K562 (cell line): ENCODE measurements around the gene NACC1. TPM values are rescaled to one million over a fixed set of nuclear protein-coding genes. Genes with fewer than 3 reads are reported as not detected.

Experiments
- ETV1 ChIP-seq: fragments of 450-650 bp; conservative IDR thresholded peaks from 2 replicates; pipeline ENCODE4 v1.6.1; 2016; ENCODE audit warnings: missing genetic modification characterization, control low read depth, low read depth, missing compliant biosample characterization
- GABPA ChIP-seq: fragments of 200-800 bp; sonication (Bioruptor generic); conservative IDR thresholded peaks from 2 replicates; pipeline ENCODE4 v1.6.1; 2016; ENCODE audit warnings: low read depth, missing genetic modification characterization, missing compliant biosample characterization
- HMG20A ChIP-seq: fragments of 450-650 bp; formaldehyde crosslinking; conservative IDR thresholded peaks from 2 replicates; pipeline ENCODE4 v1.4.0; 2020; ENCODE audit warnings: mild to moderate bottlenecking, mixed read lengths
- KLF13 ChIP-seq: fragments of 450-650 bp; IDR thresholded peaks from 2 replicates; pipeline ENCODE4 v1.6.1; 2016; ENCODE audit warnings: missing genetic modification characterization, low read depth, mild to moderate bottlenecking, missing compliant biosample characterization, moderate library complexity, borderline replicate concordance
- NR2C1 ChIP-seq, 2 experiments: fragments of 450-650 bp; IDR thresholded peaks; 2 replicates each; pipeline ENCODE4 v1.6.1; 2017; ENCODE audit warnings: mild to moderate bottlenecking in 2 of 2, antibody characterized with exemption in 1 of 2, inconsistent platforms in 1 of 2, missing compliant biosample characterization in 1 of 2, missing genetic modification characterization in 1 of 2
- NR2F6 ChIP-seq: fragments of 450-650 bp; formaldehyde crosslinking; IDR thresholded peaks from 2 replicates; pipeline ENCODE4 v1.4.0; 2020; ENCODE audit warnings: mild to moderate bottlenecking
- POLR2G ChIP-seq: fragments of 200-400 bp; formaldehyde crosslinking; IDR thresholded peaks from 2 replicates; pipeline ENCODE4 v1.6.1; 2017; ENCODE audit warnings: low read depth, mild to moderate bottlenecking, antibody characterized with exemption, low read length, moderate library complexity
- PRMT5 ChIP-seq: sonication (generic); formaldehyde crosslinking; IDR thresholded peaks from 2 replicates; pipeline ENCODE4 v1.5.0; 2020; ENCODE audit warnings: missing genetic modification reagents
- SETDB1 ChIP-seq: IDR thresholded peaks from one replicate; pipeline ENCODE4 v1.6.1; 2012; ENCODE audit warnings: low read length, control low read depth, inconsistent platforms
- SMC3 ChIP-seq: conservative IDR thresholded peaks from 2 replicates; pipeline ENCODE4 v1.6.1; 2011; ENCODE audit warnings: low read depth, low read length, improper control_type of control experiment; ENCODE audit not compliant: insufficient read depth
- TCF15 ChIP-seq: fragments of 250-450 bp; sonication (Bioruptor Pico); IDR thresholded peaks from 2 replicates; pipeline ENCODE4 v1.8.0; 2022; ENCODE audit warnings: moderate library complexity, mild to moderate bottlenecking, inconsistent platforms
- THAP12 ChIP-seq: fragments of 250-450 bp; sonication (Bioruptor Pico); IDR thresholded peaks from 2 replicates; pipeline ENCODE4 v1.9.0; 2021; ENCODE audit warnings: mild to moderate bottlenecking, inconsistent platforms
- THRAP3 ChIP-seq: fragments of 450-650 bp; IDR thresholded peaks from 2 replicates; pipeline ENCODE4 v1.6.1; 2016; ENCODE audit warnings: mild to moderate bottlenecking, inconsistent platforms, borderline replicate concordance
- ZBED1 ChIP-seq: IDR thresholded peaks from 2 replicates; pipeline ENCODE4 v1.6.1; 2014
- ZFP1 ChIP-seq: fragments of 450-650 bp; formaldehyde crosslinking; IDR thresholded peaks from 2 replicates; pipeline ENCODE4 v1.4.0; 2020; ENCODE audit warnings: mild to moderate bottlenecking, mixed read lengths
- ZFP91 ChIP-seq: sonication (generic); formaldehyde crosslinking; IDR thresholded peaks from 2 replicates; pipeline ENCODE4 v1.8.0; 2022; ENCODE audit warnings: mild to moderate bottlenecking, missing genetic modification reagents
- ZKSCAN1 ChIP-seq: fragments of 150-350 bp; IDR thresholded peaks from 2 replicates; pipeline ENCODE4 v1.6.1; 2016; ENCODE audit warnings: low read depth, low read length
- ZNF592 ChIP-seq: fragments of 450-650 bp; IDR thresholded peaks from 2 replicates; pipeline ENCODE4 v1.6.1; 2017; ENCODE audit warnings: antibody characterized with exemption, mild to moderate bottlenecking
- polyA plus RNA-seq, 8 experiments: library from polyadenylated mRNA; depleted of rRNA in 4 of 8; stranded (reverse) in 5 of 8; unstranded in 3 of 8; fragments of >200 nt; fragmentation: Nextera tagmentation in 2 of 8; fragmentation: Illumina TruSeq in 1 of 8; extraction: Ambion mirVana in 2 of 8; extraction: Trizol in 1 of 8; gene quantifications; 2 replicates each; pipeline versions ENCODE4 v1.2.1 to v1.2.3, GENCODE V29; 2011 to 2014; ENCODE audit warnings: inconsistent platforms in 1 of 8, missing spikeins in 1 of 8
- total RNA-seq, 7 experiments: library from RNA; depleted of rRNA in 6 of 7; stranded (reverse); fragments of >200 nt in 6 of 7; fragmentation: Illumina TruSeq in 2 of 7; extraction: Trizol in 2 of 7; gene quantifications; 2 replicates each; pipeline versions ENCODE4 v1.2.1 to v1.2.3, GENCODE V29; 2011 to 2021; ENCODE audit warnings: low replicate concordance in 1 of 7
- TF ChIP-seq, protein P1 (sequence below), 2 experiments: fragments of 250-450 bp in 1 of 2; fragments of 450-650 bp in 1 of 2; sonication (Bioruptor Pico) in 1 of 2; IDR thresholded peaks; 2 replicates each; pipeline versions ENCODE4 v1.6.1 to v1.8.0; 2016 to 2021; ENCODE audit warnings: mild to moderate bottlenecking in 2 of 2, moderate library complexity in 2 of 2, missing compliant biosample characterization in 1 of 2, missing genetic modification characterization in 1 of 2

The NACC1 gene
- total and polyA plus RNA-seq, 9 of the 15 experiments (the other 6 are each of a cell fraction or from before 2014, with no cell fraction given): 0.04 to 96.6 (median 25.8) TPM

- no peak for TF ChIP-seq ZFP1 (CRISPR knock-in tag)
- TF ChIP-seq ETV1 (tag): peak; percentile 37; the same call in 1 of the 2 replicates
- TF ChIP-seq KLF13 (tag): peak; percentile 53; the same call in 1 of the 2 replicates
- TF ChIP-seq ZFP91 (CRISPR knock-in tag): 0 out of 2 replicates have a peak, but pooled peaks have one; percentile 65
- no peak for TF ChIP-seq THRAP3
- TF ChIP-seq THAP12 (CRISPR knock-in tag): peak; percentile 59; the same call in 1 of the 2 replicates
- no peak for TF ChIP-seq HMG20A
- peak; percentile 68 for TF ChIP-seq GABPA (tag)
- TF ChIP-seq PRMT5 (CRISPR knock-in tag): no peak
- TF ChIP-seq ZBED1: no peak
- peak; percentile 59 for TF ChIP-seq SMC3
- TF ChIP-seq TCF15 (CRISPR knock-in tag): no peak
- no peak for TF ChIP-seq SETDB1
- TF ChIP-seq, protein P1, sequence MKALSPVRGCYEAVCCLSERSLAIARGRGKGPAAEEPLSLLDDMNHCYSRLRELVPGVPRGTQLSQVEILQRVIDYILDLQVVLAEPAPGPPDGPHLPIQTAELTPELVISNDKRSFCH (CRISPR knock-in tag; IDR thresholded peaks at IDR 0.05): no peak
- TF ChIP-seq, protein P1 (tag; IDR thresholded peaks at IDR 0.05): 0 out of 2 replicates have a peak, but pooled peaks have one; percentile 68
- TF ChIP-seq ZKSCAN1: peak; percentile 100
- TF ChIP-seq POLR2G: peak; percentile 74
- no peak for TF ChIP-seq NR2F6 (CRISPR knock-in tag)
- TF ChIP-seq NR2C1 (IDR thresholded peaks at IDR 0.05): no peak
- TF ChIP-seq NR2C1 (tag; IDR thresholded peaks at IDR 0.05): no peak
- peak; percentile 96 for TF ChIP-seq ZNF592
Measured at GRCh38 chr19:13104360-13104847, 13.7 kb upstream of the NACC1 start (continued).
